Measurements from ENCODE around the gene COMT.

The COMT gene

GRCh38 chr22:19984201-19984753 lies 42.7 kb downstream of the COMT start:
- peak; percentile 86 for DNase-seq (ENCODE audit: low spot score)

GRCh38 chr22:19984851-19985811 lies 43.6 kb downstream of the COMT start:
- no peak for TF ChIP-seq CTCF (IDR thresholded peaks at IDR 0.05)
- Histone ChIP-seq H3K4me3 (peak overlapping the region; percentile 85), H3K27ac (peak overlapping the region; percentile 95 to 97)
- no peak for DNase-seq (ENCODE audit: low spot score)

More at GRCh38 chr22:19984201-19984753, 42.7 kb downstream of the COMT start:
- peak overlapping the region; percentile 86 to 95 for H3K27ac ChIP-seq
- peak overlapping the region; percentile 85 for H3K4me3 ChIP-seq
- no peak for TF ChIP-seq CTCF (IDR thresholded peaks at IDR 0.05)

DNA sequence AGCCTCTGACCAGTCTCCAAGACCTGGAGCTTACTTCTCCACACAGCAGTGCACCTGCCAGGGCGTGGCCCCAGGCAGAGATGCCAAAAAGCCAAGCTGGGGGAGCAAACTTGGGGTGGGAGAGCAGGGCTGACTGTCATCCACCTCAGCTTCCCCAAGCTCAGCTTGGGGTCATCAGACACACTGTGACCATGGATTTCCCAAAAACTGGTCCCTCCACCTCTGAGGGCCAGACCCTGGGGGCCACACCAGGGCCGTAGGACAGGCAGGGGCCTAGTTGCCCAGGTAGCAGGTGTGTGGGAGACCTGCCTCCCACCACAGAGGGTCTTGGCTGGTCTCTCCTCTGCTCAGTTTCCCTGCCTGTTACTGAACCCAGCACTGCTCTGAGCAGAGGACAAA lies 44.4 kb downstream of the COMT start:
- peak overlapping the region; percentile 85 for H3K4me3 ChIP-seq
- TF ChIP-seq CTCF (IDR thresholded peaks at IDR 0.05), result no peak
- peak overlapping the region; percentile 95 to 97 for H3K27ac ChIP-seq
- no peak for DNase-seq (ENCODE audit: low spot score)

DNA sequence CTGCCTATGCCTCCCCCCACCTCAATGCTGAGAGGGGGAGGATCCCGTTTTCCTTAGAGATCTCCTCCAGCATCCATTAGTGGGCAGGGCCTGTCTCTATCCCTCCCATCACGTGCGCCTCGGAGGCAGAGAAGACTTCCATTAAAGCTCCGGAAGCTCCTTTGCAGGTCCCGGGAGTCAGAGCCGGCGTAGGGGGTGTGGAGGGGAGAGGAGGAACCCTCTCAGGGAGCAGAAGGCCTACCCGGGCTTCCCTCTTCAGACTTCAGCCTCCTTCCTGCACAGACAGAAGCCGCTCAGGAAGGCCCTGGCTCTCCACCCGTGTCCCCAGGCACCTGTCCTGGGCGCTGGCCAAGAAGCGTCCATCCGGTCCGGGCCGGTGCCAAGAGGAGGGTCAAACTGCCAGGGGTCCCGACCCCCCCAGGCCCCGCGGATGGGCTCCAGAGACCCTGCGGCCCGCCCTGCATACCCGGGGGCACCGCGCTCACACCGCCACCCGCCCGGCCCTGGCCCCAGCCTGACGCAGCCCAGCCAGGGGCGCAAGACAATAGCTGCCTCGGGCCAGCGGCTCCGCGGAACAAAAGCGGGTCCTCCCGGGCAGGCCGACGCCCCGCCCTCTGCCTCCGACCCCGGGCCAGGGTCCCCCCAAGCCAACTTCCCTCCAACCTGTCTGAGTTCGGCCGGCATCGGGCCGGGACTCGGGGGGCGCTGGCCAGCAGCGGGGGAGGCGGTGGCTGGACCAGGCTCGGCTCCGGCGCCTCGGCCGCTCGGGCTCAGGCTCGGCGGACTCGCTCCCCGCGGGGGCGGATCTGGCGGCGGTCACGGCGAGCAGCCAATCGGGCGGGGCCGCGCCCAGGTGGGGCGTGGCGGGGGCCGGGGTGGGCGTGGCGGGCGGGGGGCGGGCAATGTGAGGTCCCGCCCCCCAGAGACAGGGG lies 45.1 kb downstream of the COMT start:
- H3K27ac ChIP-seq, result peak overlapping the region; percentile 95 to 97
- TF ChIP-seq CTCF (IDR thresholded peaks at IDR 0.05), result no peak
- H3K4me3 ChIP-seq, result peak overlapping the region; percentile 85
- DNase-seq (ENCODE audit: low spot score), result peak; percentile 87

DNA sequence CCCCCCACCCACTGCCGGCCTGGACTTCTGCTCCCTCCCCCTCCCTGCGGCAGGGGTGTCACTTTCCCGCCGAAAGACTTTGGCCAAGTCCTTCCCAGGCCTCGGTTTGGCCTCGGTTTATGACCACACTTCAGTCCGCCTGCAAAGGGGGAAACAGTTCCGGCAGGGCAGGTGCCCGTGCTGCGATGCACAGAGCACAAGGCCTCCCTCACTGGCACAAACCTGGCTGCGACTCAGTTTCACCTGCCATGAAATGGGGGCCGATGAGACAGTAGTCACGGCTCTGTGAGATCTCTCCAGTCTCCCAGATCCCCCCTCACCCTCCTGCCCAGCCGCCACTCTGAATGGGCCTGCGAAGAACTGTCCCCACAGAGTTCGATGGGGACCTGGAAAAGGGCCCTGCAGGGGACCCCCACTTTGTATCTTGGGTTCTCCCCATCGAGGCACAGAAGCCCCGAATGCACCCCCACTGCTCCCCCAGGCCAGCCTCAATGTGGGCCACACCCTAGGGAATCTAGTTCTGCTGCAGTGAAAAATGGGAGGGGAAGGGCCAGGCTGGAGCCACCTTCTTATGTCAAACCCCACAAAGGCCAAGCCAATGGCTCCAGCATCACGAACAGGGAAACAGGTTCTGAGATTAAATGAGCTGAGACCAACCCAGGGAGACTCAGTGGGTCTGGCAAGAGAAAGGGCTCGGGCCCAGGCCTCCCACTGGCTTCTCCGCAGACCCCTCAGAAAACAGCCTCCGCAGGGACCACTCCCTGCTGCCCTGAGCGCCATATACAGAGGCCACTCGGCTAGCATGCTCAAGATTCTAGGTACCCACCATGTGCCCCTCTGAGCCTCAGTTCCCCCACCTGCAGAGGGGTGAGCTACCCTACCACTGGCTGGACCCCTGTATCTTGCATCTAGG lies 46.1 kb downstream of the COMT start:
- Histone ChIP-seq H3K4me3 (peak overlapping the region; percentile 85), H3K27ac (peak overlapping the region; percentile 95 to 97)
- TF ChIP-seq CTCF (IDR thresholded peaks at IDR 0.05), result no peak
- no peak for DNase-seq (ENCODE audit: low spot score)

DNA sequence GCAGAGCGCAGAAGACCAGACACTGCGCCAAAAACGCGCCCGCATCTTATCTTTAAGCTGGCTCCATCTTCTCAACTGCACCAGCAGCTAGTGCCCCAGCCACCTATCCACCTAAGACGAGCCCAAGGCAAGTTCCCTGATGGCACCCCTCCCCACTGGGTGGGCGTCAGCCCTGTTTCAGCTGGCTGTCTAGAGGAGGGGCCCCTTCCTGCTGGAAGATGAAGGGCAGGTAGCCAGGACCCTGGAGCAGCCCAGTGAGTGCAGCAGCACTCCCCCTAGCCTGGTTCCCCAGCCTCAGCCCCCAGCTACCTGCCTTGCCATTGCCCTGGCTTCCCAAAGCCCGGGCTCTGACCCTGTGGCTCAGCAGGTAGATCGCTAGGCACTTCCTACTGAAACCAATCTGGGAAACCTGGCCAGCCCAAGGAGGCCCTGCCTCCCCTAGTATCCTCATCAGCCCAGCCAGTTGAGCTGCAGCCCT lies 46.8 kb downstream of the COMT start:
- Histone ChIP-seq H3K27ac (peak overlapping the region; percentile 35 to 95), H3K4me3 (no peak overlapping the region)
- no peak for TF ChIP-seq CTCF (IDR thresholded peaks at IDR 0.05)
- no peak for DNase-seq (ENCODE audit: low spot score)

All from coronary artery (tissue), 2 donors.